Liver (tissue), 9 donors: ENCODE measurements around the gene NLK. TPM values are rescaled to one million over a fixed set of nuclear protein-coding genes. Genes with fewer than 3 reads are reported as not detected.
A peak's percentile ranks its signal among the peaks of the same experiment; 100 is the strongest.
"Not testable (repeated sequence)": the region's sequence is repeated elsewhere in the genome, so short reads cannot be mapped to it uniquely, and the experiment has no call there.

Experiments
- DNase-seq: peaks from one replicate; pipeline ENCODE4 v3.0.0-alpha.2; 2017; ENCODE audit warnings: low spot score
- H3K27ac ChIP-seq, 2 donors: one replicate each; pipeline ENCODE4 v1.7.0; 2013; ENCODE audit warnings: inconsistent platforms in 2 of 2, low read length in 2 of 2, control low read depth in 1 of 2, low read depth in 1 of 2, mild to moderate bottlenecking in 1 of 2
- H3K27me3 ChIP-seq, 4 donors: one replicate each; pipeline versions ENCODE4 v1.6.1 to v1.7.0; 2013; ENCODE audit warnings: low read length in 3 of 4, inconsistent platforms in 1 of 4, mild to moderate bottlenecking in 1 of 4, moderate library complexity in 1 of 4; ENCODE audit not compliant: control insufficient read depth in 4 of 4, insufficient read depth in 4 of 4
- H3K36me3 ChIP-seq, 4 donors: one replicate each; pipeline versions ENCODE4 v1.6.1 to v1.7.0; 2013; ENCODE audit warnings: low read length in 3 of 4, mild to moderate bottlenecking in 3 of 4, low read depth in 1 of 4, moderate library complexity in 1 of 4; ENCODE audit not compliant: control insufficient read depth in 4 of 4, insufficient read depth in 3 of 4
- H3K4me1 ChIP-seq, 4 donors: one replicate each; pipeline versions ENCODE4 v1.6.1 to v1.7.0; 2013; ENCODE audit warnings: low read length in 3 of 4, mild to moderate bottlenecking in 3 of 4, moderate library complexity in 1 of 4; ENCODE audit not compliant: control insufficient read depth in 4 of 4, insufficient read depth in 4 of 4
- H3K4me3 ChIP-seq, 3 donors: one replicate each; pipeline versions ENCODE4 v1.6.1 to v1.7.0; 2013; ENCODE audit warnings: low read length in 3 of 3, control low read depth in 1 of 3, low read depth in 1 of 3, mild to moderate bottlenecking in 1 of 3
- H3K9ac ChIP-seq, 2 donors: one replicate each; pipeline ENCODE4 v1.7.0; 2013; ENCODE audit warnings: low read length in 2 of 2, mild to moderate bottlenecking in 2 of 2, moderate library complexity in 2 of 2, control low read depth in 1 of 2, low read depth in 1 of 2
- H3K9me3 ChIP-seq, 4 donors: one replicate each; pipeline versions ENCODE4 v1.6.1 to v1.7.0; 2013; ENCODE audit warnings: low read length in 3 of 4; ENCODE audit not compliant: control insufficient read depth in 4 of 4
- EGR1 ChIP-seq, 2 donors: IDR thresholded peaks; 2 replicates each; pipeline ENCODE4 v1.6.1; 2016 to 2018; ENCODE audit warnings: antibody characterized with exemption in 2 of 2, low read depth in 2 of 2
- FOXA1 ChIP-seq: IDR thresholded peaks from 2 replicates; pipeline ENCODE4 v1.6.1; 2016; ENCODE audit warnings: antibody characterized with exemption
- FOXA2 ChIP-seq: IDR thresholded peaks from 2 replicates; pipeline ENCODE4 v1.6.1; 2016; ENCODE audit warnings: antibody characterized with exemption
- GABPA ChIP-seq, 2 donors: IDR thresholded peaks in 1 of 2; conservative IDR thresholded peaks in 1 of 2; 2 replicates each; pipeline ENCODE4 v1.6.1; 2016; ENCODE audit warnings: antibody characterized with exemption in 2 of 2, mild to moderate bottlenecking in 1 of 2, moderate library complexity in 1 of 2
- HNF4A ChIP-seq, 2 donors: conservative IDR thresholded peaks; 2 replicates each; pipeline ENCODE4 v1.6.1; 2016; ENCODE audit warnings: antibody characterized with exemption in 2 of 2, mild to moderate bottlenecking in 2 of 2
- HNF4G ChIP-seq: IDR thresholded peaks from 2 replicates; pipeline ENCODE4 v1.6.1; 2016; ENCODE audit warnings: antibody characterized with exemption
- JUND ChIP-seq, 2 donors: IDR thresholded peaks; 2 replicates each; pipeline ENCODE4 v1.6.1; 2016; ENCODE audit warnings: antibody characterized with exemption in 2 of 2
- NR2F2 ChIP-seq: IDR thresholded peaks from 2 replicates; pipeline ENCODE4 v1.6.1; 2016; ENCODE audit warnings: antibody characterized with exemption
- RAD21 ChIP-seq, 2 donors: IDR thresholded peaks; 2 replicates each; pipeline ENCODE4 v1.6.1; 2016; ENCODE audit warnings: antibody characterized with exemption in 2 of 2, mild to moderate bottlenecking in 2 of 2
- RXRA ChIP-seq, 2 donors: IDR thresholded peaks; 2 replicates each; pipeline ENCODE4 v1.6.1; 2017 to 2018; ENCODE audit warnings: antibody characterized with exemption in 2 of 2, mild to moderate bottlenecking in 1 of 2
- SP1 ChIP-seq: IDR thresholded peaks from 2 replicates; pipeline ENCODE4 v1.6.1; 2018; ENCODE audit warnings: antibody characterized with exemption, mild to moderate bottlenecking
- TAF1 ChIP-seq: conservative IDR thresholded peaks from 2 replicates; pipeline ENCODE4 v1.6.1; 2016; ENCODE audit warnings: antibody characterized with exemption, mild to moderate bottlenecking
- YY1 ChIP-seq: IDR thresholded peaks from 2 replicates; pipeline ENCODE4 v1.6.1; 2016; ENCODE audit warnings: antibody characterized with exemption, mild to moderate bottlenecking
- WGBS: extraction: QIAGEN DNeasy Blood & Tissue Kit; methylation state at CpG from one replicate; pipeline ENCODE4 v1.1.7; 2013; 5-methylcytosine and 5-hydroxymethylcytosine counted together
- polyA plus RNA-seq, 2 donors: library from polyadenylated mRNA; stranded (reverse) in 1 of 2; unstranded in 1 of 2; fragments of 200-250 nt in 1 of 2; fragments of >200 nt in 1 of 2; fragmentation: Nextera tagmentation in 1 of 2; extraction: Ambion mirVana in 1 of 2; gene quantifications; one replicate each; pipeline versions ENCODE4 v1.2.1 to v1.2.3, GENCODE V29; 2013 to 2015
- total RNA-seq, 2 donors: library from RNA; depleted of rRNA; stranded (reverse); fragments of >200 nt; gene quantifications; one replicate each; pipeline ENCODE4 v1.2.3, GENCODE V29; 2014
- TF ChIP-seq, protein P1 (sequence below): IDR thresholded peaks from 2 replicates; pipeline ENCODE4 v1.6.1; 2016; ENCODE audit warnings: antibody characterized with exemption
- TF ChIP-seq, protein P2 (sequence below): fragments of 150-350 bp; IDR thresholded peaks from 2 replicates; pipeline ENCODE4 v1.5.1; 2017; ENCODE audit warnings: improper control_type of control experiment, low read depth, low read length; ENCODE audit not compliant: missing input control
- TF ChIP-seq, protein P3 (sequence below): IDR thresholded peaks from 2 replicates; pipeline ENCODE4 v1.6.1; 2016; ENCODE audit warnings: antibody characterized with exemption
- donor health status: healthy.
- donor health status: healthy.
- donor health status: healthy.
- donor health status: healthy.
- donor health status: healthy.

NLK gene
- total and polyA plus RNA-seq, 4 donors = 4.4 to 17.4 (median 9.2) TPM

- not testable (repeated sequence) for H3K27ac ChIP-seq, DNase-seq
- 83% methylated on average over 21 of the region's 21 CpGs for WGBS
Measured at GRCh38 chr17:28238547-28239270, 196.2 kb downstream of the NLK start.

GRCh38 chr17:28239271-28239624 is 196.8 kb downstream of the NLK start:
- no peak for DNase-seq
- no peak overlapping the region for H3K4me3 ChIP-seq
- no peak overlapping the region for H3K9ac ChIP-seq
- TF ChIP-seq TAF1 (no peak), EGR1 (IDR thresholded peaks at IDR 0.05; ENCODE audit: low read depth in 2 of 2) (no peak), FOXA2 (no peak), YY1 (no peak), HNF4G (no peak), GABPA (IDR thresholded peaks at IDR 0.05 in 1 of 2, conservative IDR thresholded peaks at IDR 0.05 in 1 of 2) (no peak), RAD21 (IDR thresholded peaks at IDR 0.05) (peak in 1 of 2 donors; percentile 13)
- TF ChIP-seq, protein P1, sequence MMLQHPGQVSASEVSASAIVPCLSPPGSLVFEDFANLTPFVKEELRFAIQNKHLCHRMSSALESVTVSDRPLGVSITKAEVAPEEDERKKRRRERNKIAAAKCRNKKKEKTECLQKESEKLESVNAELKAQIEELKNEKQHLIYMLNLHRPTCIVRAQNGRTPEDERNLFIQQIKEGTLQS = no peak
- TF ChIP-seq, protein P2, sequence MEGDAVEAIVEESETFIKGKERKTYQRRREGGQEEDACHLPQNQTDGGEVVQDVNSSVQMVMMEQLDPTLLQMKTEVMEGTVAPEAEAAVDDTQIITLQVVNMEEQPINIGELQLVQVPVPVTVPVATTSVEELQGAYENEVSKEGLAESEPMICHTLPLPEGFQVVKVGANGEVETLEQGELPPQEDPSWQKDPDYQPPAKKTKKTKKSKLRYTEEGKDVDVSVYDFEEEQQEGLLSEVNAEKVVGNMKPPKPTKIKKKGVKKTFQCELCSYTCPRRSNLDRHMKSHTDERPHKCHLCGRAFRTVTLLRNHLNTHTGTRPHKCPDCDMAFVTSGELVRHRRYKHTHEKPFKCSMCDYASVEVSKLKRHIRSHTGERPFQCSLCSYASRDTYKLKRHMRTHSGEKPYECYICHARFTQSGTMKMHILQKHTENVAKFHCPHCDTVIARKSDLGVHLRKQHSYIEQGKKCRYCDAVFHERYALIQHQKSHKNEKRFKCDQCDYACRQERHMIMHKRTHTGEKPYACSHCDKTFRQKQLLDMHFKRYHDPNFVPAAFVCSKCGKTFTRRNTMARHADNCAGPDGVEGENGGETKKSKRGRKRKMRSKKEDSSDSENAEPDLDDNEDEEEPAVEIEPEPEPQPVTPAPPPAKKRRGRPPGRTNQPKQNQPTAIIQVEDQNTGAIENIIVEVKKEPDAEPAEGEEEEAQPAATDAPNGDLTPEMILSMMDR = no peak
- H3K36me3 ChIP-seq = no peaks in the 10 kb centered on the region
- no peaks in the 10 kb centered on the region for H3K4me1 ChIP-seq
- H3K9me3 ChIP-seq = no peaks in the 10 kb centered on the region
- H3K27ac ChIP-seq = no peak overlapping the region
- 72% methylated on average over 3 of the region's 3 CpGs for WGBS
- H3K27me3 ChIP-seq = no peaks in the 10 kb centered on the region

More at GRCh38 chr17:28238547-28239270, 196.2 kb downstream of the NLK start:
- not testable (repeated sequence) for H3K9ac ChIP-seq, H3K36me3 ChIP-seq, H3K9me3 ChIP-seq, H3K27me3 ChIP-seq, H3K4me3 ChIP-seq, H3K4me1 ChIP-seq
- peak in 1 of 2 donors; percentile 34 for TF ChIP-seq RAD21 (IDR thresholded peaks at IDR 0.05)

DNA sequence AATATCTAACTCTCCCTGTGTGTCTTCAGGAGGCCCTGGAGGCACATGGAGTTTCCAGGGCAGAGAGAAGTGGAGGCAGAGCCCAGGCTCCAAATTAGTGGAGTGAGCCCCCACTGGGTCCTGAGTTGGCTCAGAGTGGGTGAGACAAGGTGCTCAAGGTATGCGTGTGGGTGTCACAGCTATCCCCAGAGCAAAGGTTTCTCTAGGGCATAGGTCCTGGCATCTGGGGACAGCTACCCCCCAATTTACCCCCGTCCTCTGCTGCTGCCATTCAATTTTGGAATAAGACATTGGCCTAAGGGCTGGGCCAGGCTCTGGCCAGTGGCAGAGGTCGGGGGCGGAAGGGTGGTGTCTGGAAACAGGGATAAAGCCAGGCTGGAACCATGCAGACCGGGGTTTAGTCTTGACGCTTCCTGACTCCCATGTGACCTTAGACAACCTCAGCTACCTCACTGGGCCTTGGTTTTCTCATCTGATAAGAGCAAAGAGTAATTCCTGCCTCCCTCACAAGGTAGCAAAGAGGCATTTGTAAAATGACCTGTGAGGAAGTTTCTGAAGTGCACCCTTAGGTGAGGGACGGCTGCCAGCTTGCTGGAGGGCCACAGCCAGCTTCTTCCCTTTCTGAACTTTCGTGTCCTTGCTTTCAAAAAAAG is 198.3 kb downstream of the NLK start:
- 86% methylated on average over 8 of the region's 8 CpGs for WGBS
- no peaks in the 10 kb centered on the region for H3K36me3 ChIP-seq
- no peak for DNase-seq
- TF ChIP-seq, protein P3, sequence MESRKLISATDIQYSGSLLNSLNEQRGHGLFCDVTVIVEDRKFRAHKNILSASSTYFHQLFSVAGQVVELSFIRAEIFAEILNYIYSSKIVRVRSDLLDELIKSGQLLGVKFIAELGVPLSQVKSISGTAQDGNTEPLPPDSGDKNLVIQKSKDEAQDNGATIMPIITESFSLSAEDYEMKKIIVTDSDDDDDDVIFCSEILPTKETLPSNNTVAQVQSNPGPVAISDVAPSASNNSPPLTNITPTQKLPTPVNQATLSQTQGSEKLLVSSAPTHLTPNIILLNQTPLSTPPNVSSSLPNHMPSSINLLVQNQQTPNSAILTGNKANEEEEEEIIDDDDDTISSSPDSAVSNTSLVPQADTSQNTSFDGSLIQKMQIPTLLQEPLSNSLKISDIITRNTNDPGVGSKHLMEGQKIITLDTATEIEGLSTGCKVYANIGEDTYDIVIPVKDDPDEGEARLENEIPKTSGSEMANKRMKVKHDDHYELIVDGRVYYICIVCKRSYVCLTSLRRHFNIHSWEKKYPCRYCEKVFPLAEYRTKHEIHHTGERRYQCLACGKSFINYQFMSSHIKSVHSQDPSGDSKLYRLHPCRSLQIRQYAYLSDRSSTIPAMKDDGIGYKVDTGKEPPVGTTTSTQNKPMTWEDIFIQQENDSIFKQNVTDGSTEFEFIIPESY = no peak
- no peak for TF ChIP-seq FOXA1
- TF ChIP-seq RXRA (IDR thresholded peaks at IDR 0.05) = no peak
- TF ChIP-seq SP1 = no peak
- TF ChIP-seq, protein P2 = no peak
- TF ChIP-seq YY1 = no peak
- no peak for TF ChIP-seq JUND (IDR thresholded peaks at IDR 0.05)
- TF ChIP-seq, protein P1 = no peak
- no peak for TF ChIP-seq HNF4G
- no peak for TF ChIP-seq FOXA2
- no peak for TF ChIP-seq GABPA (IDR thresholded peaks at IDR 0.05 in 1 of 2, conservative IDR thresholded peaks at IDR 0.05 in 1 of 2)
- TF ChIP-seq NR2F2 = no peak
- no peak for TF ChIP-seq HNF4A (conservative IDR thresholded peaks at IDR 0.05)

More for the DNA sequence above, 198.3 kb downstream of the NLK start:
- Histone ChIP-seq H3K9me3 (no peaks in the 10 kb centered on the region), H3K27ac (no peak overlapping the region), H3K4me1 (no peaks in the 10 kb centered on the region), H3K9ac (no peak overlapping the region), H3K27me3 (no peaks in the 10 kb centered on the region), H3K4me3 (no peak overlapping the region)
